SK-MEL-5 (cell line): ENCODE data around the gene PRB4. TPM values are rescaled to one million over a fixed set of nuclear protein-coding genes. Genes with fewer than 3 reads are reported as not detected.
"Not testable (repeated sequence)": the region's sequence is repeated elsewhere in the genome, so short reads cannot be mapped to it uniquely, and the experiment has no call there.

Experiments
- DNase-seq: peaks from one replicate; pipeline ENCODE4 v3.0.0-alpha.2; 2016; ENCODE audit warnings: low read depth, low spot score
- in situ Hi-C: cut with HindIII; loops from 2 replicates; pipeline ENCODE4 v1.10.0; 2016; ENCODE audit warnings: low sequenced_read_pairs, high pct_unique_total_duplicates, low pct_unique_long_range_greater_than_20kb
- polyA plus RNA-seq, 2 experiments: library from polyadenylated mRNA; depleted of rRNA; stranded (reverse); fragments of >200 nt; gene quantifications; 2 replicates each; pipeline ENCODE4 v1.2.3, GENCODE V29; 2015
- total RNA-seq: library from RNA; depleted of rRNA; stranded (reverse); fragments of >200 nt; shearing (Covaris generic); gene quantifications from 2 replicates; pipeline ENCODE4 v1.2.3, GENCODE V29; 2014; rRNA removed

PRB4 gene
- total RNA-seq = not detected in 2 replicates
- polyA plus RNA-seq (2015; cell fraction: cytosol; rRNA removed) = not detected in 2 replicates
- polyA plus RNA-seq (2015; cell fraction: nucleus; rRNA removed) = not detected in 2 replicates

GRCh38 chr12:11310336-11310735, at the start of gene PRB4:
Gene PRB4, minus strand, starts transcription at chr12:11310436. Its CDS starts 38 bp downstream, at chr12:11310398.
- in situ Hi-C loops = no loop called here
- no peak for DNase-seq

- in situ Hi-C loops = not testable (repeated sequence)
Observed at GRCh38 chr12:11351736-11352135, 41.5 kb upstream of the PRB4 start.

GRCh38 chr12:11348439-11348838, 38.2 kb upstream of the PRB4 start:
- no peak for DNase-seq
- in situ Hi-C loops = no loop called here

More at GRCh38 chr12:11351736-11352135, 41.5 kb upstream of the PRB4 start:
- not testable (repeated sequence) for DNase-seq

GRCh38 chr12:11347810-11348209, 37.6 kb upstream of the PRB4 start:
- in situ Hi-C loops = no loop called here
- DNase-seq = peak; percentile 32

- in situ Hi-C loops = no loop called here
- no peak for DNase-seq
Observed at GRCh38 chr12:11344500-11344899, 34.3 kb upstream of the PRB4 start.

GRCh38 chr12:11324426-11324825, 14.2 kb upstream of the PRB4 start:
- DNase-seq = no peak
- in situ Hi-C loops = no loop called here

- in situ Hi-C loops = no loop called here
- DNase-seq = no peak
Observed at GRCh38 chr12:11321980-11322379, 11.7 kb upstream of the PRB4 start.

GRCh38 chr12:11307143-11307542, 3.1 kb downstream of the PRB4 start:
- in situ Hi-C loops = no loop called here
- DNase-seq = no peak

- in situ Hi-C loops = no loop called here
- DNase-seq = no peak
Observed at GRCh38 chr12:11273449-11273848, 36.8 kb downstream of the PRB4 start.

GRCh38 chr12:11269607-11270006, 40.6 kb downstream of the PRB4 start, which contains the start of gene PRB3:
Gene PRB3, minus strand, starts transcription at chr12:11269707. Its CDS starts 38 bp downstream, at chr12:11269669.
- in situ Hi-C loops = no loop called here
- no peak for DNase-seq

GRCh38 chr12:11264501-11264900, 45.7 kb downstream of the PRB4 start:
- in situ Hi-C loops = no loop called here
- DNase-seq = no peak

Other genes with a start within 250 kb of the PRB4 start
- 0.16 and 0.95 TPM in 2 replicates for gene TAS2R46, start 248.1 kb downstream of the PRB4 start, total RNA-seq
- gene TAS2R43, start 218.1 kb downstream of the PRB4 start, total RNA-seq = 0.42 and 0.51 TPM in 2 replicates
- gene TAS2R30, start 175.8 kb downstream of the PRB4 start, total RNA-seq = 0.74 and 0.75 TPM in 2 replicates
- gene SMIM10L1, start 139.2 kb downstream of the PRB4 start, total RNA-seq = 10.6 and 11.3 TPM in 2 replicates
- not detected in 2 replicates for gene TAS2R42, start 123.5 kb downstream of the PRB4 start, total RNA-seq
- not detected in 2 replicates for gene PRB3, start 40.7 kb downstream of the PRB4 start, total RNA-seq
- not detected in 2 replicates for gene PRB2, start 85.1 kb upstream of the PRB4 start, total RNA-seq